Ureter (tissue), 1 donor: ENCODE results near the gene PAX8. TPM values are rescaled to one million over a fixed set of nuclear protein-coding genes. Genes with fewer than 3 reads are reported as not detected.

Source experiments
- DNase-seq: peaks from one replicate; pipeline ENCODE4 v3.0.0-alpha.2; 2020; ENCODE audit warnings: low spot score
- total RNA-seq: library from RNA; stranded (reverse); gene quantifications from one replicate; pipeline ENCODE4 v1.2.4, GENCODE V29; 2023
- donor health status: DM: yes; HTN: yes; CAD: no.

The PAX8 gene
- total RNA-seq, 1 donor from 2014 or later = 160 TPM

DNA sequence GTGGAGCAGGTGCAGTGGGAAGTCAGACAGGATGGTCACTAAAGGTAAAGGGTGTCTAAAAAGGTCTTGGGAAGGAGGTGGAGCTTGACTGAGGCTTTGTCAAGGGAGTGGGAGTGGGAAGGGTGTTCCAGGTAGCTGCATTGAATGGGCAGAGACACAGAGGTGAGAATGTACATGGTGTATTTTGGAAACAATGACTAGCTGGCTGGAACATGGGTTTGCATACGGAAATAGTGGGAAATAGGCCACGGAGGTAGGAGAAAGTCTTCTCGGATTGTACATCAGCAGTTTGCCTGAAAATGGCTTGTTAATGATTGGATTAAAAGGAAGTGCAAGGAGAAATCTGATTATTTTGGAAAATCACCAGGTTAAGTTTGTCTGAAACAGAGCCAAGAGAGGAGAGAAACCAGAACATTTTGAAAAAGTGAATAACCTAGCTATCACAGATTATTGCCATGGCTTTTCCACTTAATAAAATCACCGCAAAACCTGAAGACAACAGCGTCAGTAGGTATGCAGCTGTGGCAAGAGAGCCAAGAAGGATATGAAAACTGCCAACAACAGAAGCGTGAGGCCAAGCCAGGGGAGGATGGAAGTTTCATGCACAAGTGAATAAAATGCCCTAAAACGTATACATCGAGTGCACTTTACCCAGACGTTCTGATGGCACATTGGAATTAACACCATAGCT lies 13.9 kb downstream of the PAX8 start:
- DNase-seq = no peak

DNA sequence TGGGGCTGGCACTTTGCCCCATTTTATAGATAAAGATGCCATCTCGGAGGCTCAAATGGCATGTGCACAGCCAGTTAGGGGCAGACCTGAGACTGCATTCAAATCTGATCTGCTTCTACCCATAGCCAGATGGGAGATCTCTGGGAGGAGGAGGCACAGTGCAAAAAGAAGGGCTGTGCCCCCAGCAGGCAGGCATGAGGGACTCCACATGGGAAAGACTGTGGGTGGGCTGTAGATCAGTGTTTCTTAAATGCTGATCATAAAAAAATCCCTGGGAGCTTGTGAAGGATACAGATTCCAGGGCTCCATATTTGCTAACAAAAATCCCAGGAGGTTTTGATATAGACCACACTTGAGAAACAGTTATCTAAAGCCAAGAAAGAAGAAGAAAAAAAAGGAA lies 15.2 kb downstream of the PAX8 start:
- DNase-seq = no peak

DNA sequence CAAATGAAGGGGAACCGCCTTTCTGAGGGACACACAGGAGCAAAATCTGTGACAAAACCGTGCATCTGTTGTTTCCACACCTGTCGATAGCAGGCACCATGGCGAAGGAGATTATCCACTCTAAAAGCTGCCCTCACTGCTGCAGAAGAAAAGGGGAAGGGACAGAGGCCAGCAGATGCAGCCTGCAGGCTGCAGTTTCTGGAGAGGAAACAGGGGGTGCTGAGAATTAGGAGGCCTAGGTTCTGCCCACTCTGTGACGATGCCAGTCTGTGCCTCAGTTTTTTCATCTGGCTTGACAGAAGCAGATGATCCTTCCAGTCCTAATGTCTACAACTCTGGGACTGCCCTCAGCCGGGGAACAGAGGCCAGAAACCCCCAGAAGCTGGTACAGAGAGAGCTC lies 17.7 kb downstream of the PAX8 start:
- DNase-seq = no peak

DNA sequence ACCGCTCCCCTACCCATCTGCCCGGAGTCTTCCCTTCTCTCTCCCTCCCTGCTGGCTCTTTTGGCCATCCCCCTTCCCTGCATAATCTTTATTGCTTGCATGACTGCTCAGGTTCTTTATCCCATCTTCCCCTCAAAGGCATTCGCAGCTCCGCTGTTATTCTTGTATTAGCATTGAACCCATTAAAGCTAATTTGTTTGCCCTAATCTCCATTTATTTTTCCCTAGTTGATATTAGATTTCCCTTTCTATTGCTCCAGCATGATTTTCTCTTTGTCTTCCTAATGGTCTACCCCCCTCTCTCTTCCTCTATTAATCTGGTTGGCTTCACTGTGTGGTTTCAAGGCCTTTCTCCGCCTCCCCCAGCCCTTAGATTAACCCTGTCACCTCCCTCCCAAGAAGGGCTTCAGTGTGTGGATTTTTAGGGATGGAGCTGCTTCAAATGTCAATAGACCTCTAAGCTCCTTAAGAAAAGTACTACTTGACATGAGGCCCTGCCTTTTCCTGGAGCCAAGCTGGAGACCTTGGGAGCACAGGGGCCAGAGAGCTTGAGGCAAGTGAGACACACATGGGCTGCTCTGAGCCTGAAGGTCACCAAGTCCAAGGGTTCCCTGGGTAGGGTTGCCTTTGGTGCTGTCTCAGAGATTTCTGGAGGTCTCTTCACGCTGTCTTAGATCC lies 20.1 kb downstream of the PAX8 start:
- no peak for DNase-seq

DNA sequence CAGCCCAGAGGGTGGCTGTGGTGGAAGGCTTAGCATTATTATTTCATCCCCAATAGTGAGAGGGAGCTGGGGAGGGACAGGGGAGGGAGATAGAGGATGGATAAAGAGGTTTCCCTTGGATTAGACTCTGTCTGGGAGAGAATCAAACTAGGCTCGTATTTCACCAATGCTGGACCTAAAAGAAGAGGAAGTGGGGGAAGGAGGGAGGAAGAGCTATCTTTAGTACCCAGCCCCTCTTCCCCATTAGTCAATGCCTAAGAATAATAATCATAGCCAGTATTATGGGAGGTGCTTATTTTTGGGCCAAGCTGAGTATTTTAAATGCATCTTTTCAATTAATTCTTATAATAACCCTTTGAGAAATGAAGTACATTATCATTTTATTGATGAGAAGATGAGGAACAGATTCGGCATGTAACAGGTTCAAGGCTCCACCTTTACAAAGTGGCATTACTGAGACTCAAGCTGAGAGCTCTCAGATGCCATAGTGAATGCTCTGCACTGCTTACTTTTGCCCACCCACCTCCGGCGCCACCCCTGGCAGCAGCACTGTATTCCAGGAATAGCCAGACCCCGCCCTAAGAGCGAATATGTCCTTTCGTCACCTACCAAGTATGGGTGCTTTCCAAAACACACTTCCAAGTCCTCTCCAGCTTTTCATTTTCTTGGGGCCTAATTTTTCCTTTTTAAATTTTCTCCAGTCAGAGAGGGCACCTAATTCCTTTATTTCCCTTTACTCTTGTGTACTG lies 21.0 kb downstream of the PAX8 start:
- no peak for DNase-seq

DNA sequence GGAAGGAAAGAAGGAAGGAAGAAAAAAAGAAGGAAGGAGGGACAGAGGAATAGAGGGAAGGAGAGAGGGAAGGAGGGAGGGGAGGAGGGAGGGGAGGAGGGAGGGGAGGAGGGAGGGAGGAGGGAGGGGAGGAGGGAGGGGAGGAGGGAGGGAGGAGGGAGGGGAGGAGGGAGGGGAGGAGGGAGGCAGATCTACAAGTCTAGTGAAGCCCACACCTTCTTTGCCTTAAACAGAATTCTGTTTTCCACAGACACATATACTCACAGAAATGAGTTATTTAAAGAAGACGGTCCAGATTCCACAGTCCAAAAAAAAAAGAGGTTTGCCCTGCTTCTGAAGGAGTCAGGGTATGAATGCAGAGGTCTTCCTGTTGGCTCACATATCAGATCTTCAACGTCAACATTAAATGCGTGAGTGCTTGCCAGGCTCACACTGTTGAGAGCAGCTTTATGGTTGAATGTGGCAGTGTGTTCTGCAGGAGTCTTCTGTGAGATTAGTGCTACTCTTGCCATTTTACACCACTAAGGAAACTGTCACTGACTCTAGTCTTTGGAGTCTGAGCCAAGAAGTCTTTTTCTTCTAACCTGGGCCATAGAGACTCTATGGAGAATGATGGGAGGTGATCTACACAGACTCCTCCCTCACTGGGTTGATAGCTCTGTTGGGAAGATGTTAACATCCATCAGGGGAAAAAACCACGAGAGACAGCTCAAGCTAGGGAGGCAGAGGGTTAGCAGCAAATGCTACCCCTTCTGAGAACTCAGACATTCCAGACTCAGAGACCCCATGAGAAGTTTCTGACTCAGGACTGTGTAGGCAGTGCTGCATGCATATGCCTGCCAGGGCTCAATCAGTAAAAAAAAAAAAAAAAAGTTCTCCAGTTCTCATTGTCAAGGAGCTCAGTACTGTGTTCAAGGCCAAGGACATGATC lies 23.3 kb downstream of the PAX8 start:
- DNase-seq = no peak

DNA sequence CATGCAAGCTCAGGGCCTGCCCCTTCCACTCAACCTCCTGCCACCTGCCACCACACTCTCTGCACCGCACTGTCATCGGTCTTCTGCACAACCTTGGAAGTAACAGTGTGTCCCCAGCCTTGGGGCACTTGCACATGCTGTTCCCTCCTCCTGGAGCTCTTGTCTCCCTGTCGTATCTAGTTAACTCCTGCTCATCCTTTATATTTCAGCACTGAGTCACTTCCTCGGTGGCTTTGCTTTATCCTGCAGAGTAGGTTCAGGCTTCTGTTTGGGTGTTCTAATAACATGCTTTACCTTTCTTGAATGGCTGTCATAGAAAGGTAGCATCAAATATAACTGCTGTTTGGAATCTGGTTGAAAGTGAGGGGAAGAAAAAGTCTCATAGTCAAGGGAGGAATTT lies 25.3 kb downstream of the PAX8 start:
- DNase-seq = no peak

DNA sequence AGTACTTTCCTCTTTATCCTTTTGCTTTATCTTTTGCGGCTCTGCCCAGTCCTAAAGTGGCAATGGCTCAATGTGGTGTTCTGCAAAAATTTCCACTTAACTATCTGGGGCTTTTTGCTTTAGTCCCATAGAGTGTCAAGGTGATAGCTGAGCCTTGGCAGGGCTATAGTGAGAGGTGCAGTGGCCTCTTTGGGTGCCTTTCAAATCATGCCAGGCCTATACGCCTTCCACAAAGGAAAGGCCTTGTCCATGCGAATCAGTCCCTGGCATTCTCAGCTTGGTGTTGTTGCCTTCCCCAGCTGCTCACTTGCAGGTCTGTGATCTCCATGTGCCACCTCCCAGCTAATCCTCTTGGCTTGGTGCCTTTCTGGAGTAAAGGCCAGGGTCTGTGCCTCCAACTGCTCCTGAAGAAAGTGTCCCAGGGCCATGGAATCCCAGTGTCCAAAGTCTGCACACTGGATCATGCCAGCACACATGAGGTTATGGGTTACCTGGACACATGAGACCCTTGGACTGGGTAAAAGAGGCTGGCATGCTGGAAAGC lies 26.6 kb downstream of the PAX8 start:
- DNase-seq = no peak

DNA sequence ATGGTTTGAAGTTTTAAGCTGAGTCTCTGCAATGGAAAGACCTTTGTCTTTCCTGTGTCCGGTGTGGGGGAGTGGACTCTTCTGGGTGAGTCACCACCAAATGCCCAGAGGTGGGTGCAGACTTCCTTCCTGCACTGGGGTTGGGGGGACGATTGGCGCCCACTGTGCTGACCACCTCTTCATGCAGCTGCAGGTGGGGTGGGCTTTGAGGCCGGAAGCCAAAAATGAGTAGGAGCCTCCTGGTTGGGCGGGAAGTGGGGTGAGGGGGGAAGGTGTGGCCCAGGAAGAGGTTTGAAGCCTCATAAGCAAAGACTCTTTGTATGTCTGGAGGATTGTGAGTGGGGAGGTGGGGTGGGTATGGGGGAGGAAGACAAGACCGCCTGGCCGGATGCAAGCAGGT lies 27.6 kb downstream of the PAX8 start:
- no peak for DNase-seq

DNA sequence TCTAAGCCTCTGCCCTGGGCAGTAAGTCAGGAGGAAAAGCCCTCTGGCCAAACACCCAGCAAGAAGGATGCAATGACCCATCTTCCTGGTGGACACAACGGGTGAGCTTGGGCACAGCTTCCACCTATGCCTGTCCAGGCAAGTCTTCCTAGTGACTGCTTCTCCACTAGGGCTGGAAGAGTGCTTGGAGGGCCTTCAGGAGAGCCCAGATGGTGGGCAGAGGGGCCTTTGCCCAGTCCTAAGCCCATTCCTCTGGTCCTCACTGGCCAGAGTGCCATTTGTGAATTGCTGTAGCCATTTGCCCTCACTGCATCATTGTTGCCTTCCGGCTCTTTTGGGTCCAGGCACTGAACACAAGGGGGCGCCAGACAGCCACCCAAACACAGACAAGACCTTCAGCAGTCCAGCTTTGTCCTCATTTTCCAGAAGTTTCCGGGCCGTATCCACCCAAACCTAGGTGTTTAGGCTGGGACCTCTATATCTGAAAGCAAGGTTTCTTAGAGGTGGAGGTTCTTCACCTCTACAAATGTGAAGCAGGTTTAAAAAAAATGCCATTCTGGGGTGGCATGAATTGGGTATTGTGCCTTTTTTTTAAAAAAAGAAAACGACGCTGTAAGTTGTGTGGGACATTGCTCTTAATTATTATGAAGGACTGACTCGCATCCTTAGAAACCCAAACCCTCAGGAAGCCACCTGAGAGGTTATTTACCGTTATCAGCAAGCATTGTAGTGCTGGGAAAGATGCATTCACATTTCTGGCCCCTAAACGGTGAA lies 29.5 kb downstream of the PAX8 start:
- peak; percentile 81 for DNase-seq

DNA sequence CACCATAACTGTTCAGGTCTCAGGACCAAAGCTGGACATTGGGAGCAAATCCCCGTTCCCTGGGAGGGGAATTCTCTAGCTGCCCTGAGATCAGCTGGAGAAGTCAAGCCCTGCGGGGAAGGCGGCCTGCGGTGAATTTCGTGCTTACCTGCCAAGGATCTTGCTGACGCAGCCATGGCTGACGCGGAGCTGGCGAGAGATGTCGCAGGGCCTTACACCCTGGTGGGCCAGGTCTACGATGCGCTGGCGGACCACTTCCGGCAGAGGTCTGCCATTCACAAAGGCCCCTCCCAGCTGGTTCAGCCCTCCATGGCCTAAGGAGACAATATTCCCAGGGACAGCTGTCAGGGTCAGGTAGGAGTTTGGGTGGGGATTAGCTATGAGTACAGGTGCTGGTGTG lies 32.1 kb downstream of the PAX8 start:
- DNase-seq = no peak

DNA sequence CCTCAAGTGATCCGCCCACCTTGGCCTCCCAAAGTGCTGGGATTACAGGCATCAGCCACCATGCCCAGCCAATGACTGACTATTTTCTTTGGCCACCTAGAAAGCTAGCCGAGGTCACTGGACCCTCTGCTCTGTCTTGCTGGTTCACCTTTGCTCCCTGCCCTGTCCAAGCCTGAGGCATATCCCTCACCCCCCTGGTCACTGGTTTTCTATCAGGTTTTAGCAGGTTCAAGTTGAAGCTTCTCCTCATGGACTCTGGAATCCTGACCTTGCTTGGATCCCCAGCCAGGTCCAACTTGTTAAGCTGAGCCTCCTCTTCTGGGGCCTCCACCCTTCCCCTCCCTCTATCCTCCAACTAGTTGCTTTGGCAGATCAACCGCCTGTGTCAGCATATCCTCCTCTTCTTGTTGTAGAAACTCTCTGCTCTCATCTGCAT lies 33.4 kb downstream of the PAX8 start:
- DNase-seq = no peak

DNA sequence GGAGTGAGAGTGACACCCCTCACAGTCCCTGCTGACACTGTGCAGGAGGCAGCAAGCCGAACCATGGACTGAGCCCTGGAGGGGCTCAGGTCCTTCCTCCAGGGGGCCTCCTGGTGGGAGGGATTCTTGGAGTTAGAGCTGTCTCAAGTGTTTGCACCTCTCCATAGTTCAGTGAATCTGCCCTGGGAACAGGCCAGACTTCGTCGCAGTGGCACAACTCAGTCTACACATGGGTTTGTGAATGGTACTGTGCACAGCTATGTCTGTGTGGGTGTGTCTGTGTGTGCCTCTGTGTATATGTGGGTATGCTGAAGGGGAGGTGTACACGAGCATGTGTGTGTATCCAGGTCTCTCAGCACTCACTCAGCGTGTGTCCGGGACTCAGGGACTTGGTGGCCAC lies 36.4 kb downstream of the PAX8 start:
- no peak for DNase-seq

DNA sequence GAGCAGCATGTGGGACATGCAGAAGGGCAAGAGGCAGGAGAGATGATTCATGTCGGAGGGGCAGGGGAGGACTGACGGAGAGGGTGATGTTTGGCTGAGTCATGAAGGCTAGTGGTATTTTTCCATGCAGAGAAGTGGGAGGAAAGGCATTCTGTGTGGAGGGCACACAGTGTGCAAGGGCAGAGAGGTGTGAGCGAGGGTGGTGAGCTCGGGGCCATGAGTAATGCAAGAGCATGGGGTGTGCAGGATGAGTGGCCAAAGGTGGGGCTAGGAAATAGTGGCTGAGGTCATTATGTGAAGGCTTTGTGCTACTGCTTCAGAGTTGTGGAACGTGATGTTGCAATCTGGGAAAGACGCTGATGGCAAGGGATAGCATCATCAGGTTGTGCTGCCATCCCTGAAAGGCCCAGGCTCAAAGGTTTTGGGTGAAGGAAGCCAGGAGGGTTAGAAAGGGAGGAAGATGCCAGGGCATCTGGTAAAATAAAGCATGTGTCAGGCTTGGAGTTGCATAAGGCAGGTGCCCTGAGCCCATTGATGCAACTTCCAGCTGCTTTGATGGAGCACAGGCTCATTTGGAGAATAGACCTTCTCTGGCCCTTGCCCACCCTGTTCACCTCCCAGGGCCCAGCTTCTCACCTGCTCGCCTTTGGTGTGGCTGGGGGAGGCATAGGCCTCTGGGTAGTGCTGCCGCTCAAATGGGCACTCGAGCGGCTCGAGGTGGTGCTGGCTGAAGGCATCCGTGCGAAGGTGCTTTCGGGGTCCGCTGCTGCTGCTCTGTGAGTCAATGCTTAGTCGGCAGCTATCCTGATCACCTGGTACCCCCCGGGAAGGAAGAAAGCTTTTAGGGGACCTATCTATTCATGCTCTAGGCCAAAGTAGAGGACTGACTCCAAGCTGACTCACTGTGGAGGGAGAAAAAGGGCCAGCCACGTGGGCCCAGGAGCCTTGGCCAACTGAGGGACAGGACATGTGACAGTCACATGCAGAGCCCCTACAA lies 37.5 kb downstream of the PAX8 start:
- DNase-seq = peak; percentile 73

DNA sequence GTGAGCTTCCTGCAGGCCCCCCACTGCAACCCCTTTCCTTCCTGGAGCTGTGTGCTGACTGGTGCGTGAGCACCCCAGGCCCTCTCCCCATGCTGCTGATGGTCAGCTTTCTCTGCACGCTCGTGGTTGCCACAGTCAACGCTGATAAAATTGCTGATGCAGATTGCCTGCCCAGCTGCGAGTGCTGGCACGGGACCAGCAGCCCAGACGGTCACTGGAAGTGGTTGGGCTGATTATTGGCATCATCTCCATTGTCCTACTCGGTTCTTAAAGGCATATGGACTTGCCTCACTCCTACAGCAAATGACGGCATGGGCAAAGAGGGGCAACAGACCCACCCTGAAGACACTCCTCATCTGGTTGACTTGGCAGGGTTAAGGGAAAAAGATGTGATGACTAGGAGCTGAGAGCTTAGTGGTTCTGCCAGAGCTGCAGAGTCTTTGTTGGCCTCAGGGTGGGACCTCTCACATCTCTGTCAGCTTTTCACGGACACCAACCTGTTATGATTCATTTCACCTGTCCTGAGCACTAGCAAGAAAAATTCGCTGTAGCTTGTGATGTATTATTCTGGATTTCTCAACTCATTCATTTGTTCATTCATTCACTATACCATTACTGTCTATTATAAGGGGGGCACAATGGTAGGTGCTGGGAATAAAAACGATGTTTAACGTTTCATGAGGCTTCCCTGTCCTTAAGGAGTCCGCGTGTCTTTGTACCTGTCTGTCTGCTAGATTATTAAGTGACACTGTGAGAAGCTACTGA lies 38.4 kb downstream of the PAX8 start:
- peak; percentile 78 for DNase-seq

DNA sequence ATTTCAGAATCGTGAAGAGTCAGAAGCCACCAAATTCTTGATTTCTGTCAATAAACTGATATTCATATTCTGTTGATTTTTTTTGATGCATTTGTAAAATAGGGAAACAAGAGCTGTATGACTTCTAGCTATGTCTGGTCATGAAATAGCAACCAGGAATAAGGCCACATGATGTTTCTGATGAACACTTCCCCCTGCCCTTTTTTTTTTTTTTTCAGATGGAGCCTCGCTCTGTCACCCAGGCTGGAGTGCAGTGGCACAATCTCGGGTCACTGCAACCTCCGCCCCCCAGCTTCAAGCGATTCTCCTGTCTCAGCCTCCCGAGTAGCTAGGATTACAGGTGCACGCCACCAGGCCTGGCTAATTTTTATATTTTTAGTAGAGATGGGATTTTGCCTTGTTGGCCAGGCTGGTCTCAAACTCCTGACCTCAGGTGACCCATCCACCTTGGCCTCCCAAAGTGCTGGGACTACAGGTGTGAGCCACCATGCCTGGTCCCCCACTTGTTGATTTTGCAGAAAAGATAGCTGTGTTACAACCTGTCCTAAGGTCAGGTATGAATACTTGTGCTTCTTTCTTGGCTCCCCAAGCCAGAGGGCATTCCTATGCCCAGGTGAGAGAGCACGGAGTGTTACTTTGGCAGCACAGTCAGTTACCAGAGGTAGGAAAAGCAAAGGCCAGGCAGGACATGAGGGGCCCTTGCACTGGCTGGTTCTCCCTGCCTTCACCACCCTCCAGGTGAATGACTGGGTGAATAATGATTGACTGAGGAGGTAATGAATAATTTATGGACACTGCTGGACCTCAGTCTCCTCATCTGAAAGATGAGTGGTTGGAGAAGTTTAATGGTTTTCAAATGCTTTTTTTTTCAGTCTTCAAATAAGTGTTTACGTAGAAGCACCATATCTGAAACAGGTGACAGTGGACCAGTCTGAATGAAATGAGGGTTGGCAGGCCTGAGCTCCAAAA lies 39.6 kb downstream of the PAX8 start:
- no peak for DNase-seq

DNA sequence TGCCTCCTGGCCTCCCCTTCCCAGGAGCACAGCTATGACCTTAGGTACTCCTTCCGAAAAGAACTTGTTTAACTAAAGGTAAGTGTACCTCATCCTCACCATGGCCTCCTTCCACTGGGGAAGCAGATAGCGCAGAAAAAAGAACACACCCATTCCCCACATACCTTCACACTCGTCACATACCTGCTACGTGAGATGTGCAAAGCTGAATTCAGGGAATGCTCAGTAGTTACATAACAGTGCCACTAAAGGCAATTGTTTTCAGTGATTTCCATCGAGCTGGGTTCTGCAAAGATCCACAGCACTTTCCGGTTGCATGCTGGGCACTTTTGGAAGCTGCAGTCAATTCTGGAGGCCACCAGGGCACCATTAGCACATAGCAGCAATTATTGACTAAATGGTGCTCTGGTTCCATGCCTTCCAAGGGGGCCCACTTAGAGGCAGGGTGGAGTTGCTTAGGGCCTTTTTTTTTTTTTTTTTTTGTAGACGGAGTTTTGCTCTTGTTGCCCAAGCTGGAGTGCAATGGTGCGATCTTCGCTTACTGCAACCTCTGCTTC lies 41.0 kb downstream of the PAX8 start:
- no peak for DNase-seq
